Gastroesophageal sphincter (tissue), 4 donors: Measurements from ENCODE around the gene ZNF236. TPM values are rescaled to one million over a fixed set of nuclear protein-coding genes. Genes with fewer than 3 reads are reported as not detected.
A peak's percentile ranks its signal among the peaks of the same experiment; 100 is the strongest.
"Not testable (repeated sequence)": the region's sequence is repeated elsewhere in the genome, so short reads cannot be mapped to it uniquely, and the experiment has no call there.

ENCODE experiments used
- ATAC-seq: fragments of 150-250 bp; one replicate; pipeline ENCODE4 v1.9.1; 2016; ENCODE audit warnings: mild to moderate bottlenecking, moderate library complexity
- H3K27ac ChIP-seq, 4 donors: fragments of 200-600 bp; sonication (generic) in 3 of 4; 1 replicate in 3 of 4; 2 replicates in 1 of 4; pipeline ENCODE4 v1.5.1; 2016 to 2019
- H3K27me3 ChIP-seq: fragments of 200-600 bp; sonication (generic); one replicate; pipeline ENCODE4 v1.5.1; 2019
- H3K36me3 ChIP-seq, 2 donors: fragments of 200-600 bp; sonication (generic); one replicate each; pipeline ENCODE4 v1.5.1; 2019; ENCODE audit warnings: control low read depth in 1 of 2
- H3K4me1 ChIP-seq, 3 donors: fragments of 200-600 bp; sonication (generic); 1 replicate in 2 of 3; 2 replicates in 1 of 3; pipeline ENCODE4 v1.5.1; 2016 to 2019; ENCODE audit warnings: control low read depth in 2 of 3
- H3K4me3 ChIP-seq, 2 donors: fragments of 200-600 bp; sonication (generic); one replicate each; pipeline ENCODE4 v1.5.1; 2019; ENCODE audit warnings: mild to moderate bottlenecking in 1 of 2, moderate library complexity in 1 of 2
- H3K9me3 ChIP-seq, 3 donors: fragments of 200-600 bp; sonication (generic); one replicate each; pipeline ENCODE4 v1.5.1; 2017 to 2019; ENCODE audit warnings: control low read depth in 2 of 3
- CTCF ChIP-seq, 4 experiments: fragments of 200-600 bp in 2 of 4; fragments of 450-650 bp in 2 of 4; sonication (generic) in 1 of 4; IDR thresholded peaks; one replicate each; pipeline ENCODE4 v1.5.1; 2017 to 2019; ENCODE audit warnings: antibody characterized with exemption in 4 of 4, mild to moderate bottlenecking in 2 of 4, moderate library complexity in 2 of 4
- EP300 ChIP-seq: sonication (generic); formaldehyde crosslinking; IDR thresholded peaks from one replicate; pipeline ENCODE4 v1.6.1; 2017; ENCODE audit warnings: antibody characterized with exemption, mild to moderate bottlenecking
- POLR2A ChIP-seq, 2 donors: fragments of 450-650 bp; IDR thresholded peaks; one replicate each; pipeline ENCODE4 v1.6.1; 2017; ENCODE audit warnings: antibody characterized with exemption in 2 of 2, mild to moderate bottlenecking in 2 of 2, moderate library complexity in 1 of 2
- POLR2AphosphoS5 ChIP-seq: sonication (generic); formaldehyde crosslinking; IDR thresholded peaks from one replicate; pipeline ENCODE4 v1.6.1; 2017; ENCODE audit warnings: antibody characterized with exemption
- whole genome bisulfite sequencing, 2 donors: methylation state at CpG; one replicate each; pipeline ENCODE4 v1.1.5; 2018; ENCODE audit warnings: low coverage in 1 of 2; 5-methylcytosine and 5-hydroxymethylcytosine counted together
- total RNA-seq, 4 donors: library from RNA; depleted of rRNA; stranded (reverse); fragments of >200 nt; gene quantifications; one replicate each; pipeline ENCODE4 v1.1.0, GENCODE V29; 2016

ZNF236 gene
- total RNA-seq, 4 donors from 2014 or later = 8.5 to 26.8 (median 16.8) TPM

GRCh38 chr18:76988827-76989646 lies 166.7 kb downstream of the ZNF236 start:
- WGBS, 2 donors = 90% methylated on average over 13 to 16 of the region's 29 CpGs
- Histone ChIP-seq H3K4me1 (no peaks in the 10 kb centered on the region), H3K27ac (peak overlapping the region in 2 of 4 donors; percentile 35 to 56)

GRCh38 chr18:76989647-76990190 lies 167.4 kb downstream of the ZNF236 start:
- Histone ChIP-seq H3K4me1 (no peaks in the 10 kb centered on the region), H3K27me3 (no peaks in the 10 kb centered on the region), H3K9me3 (no peaks in the 10 kb centered on the region), H3K27ac (no peak overlapping the region), H3K4me3 (no peak overlapping the region), H3K36me3 (no peaks in the 10 kb centered on the region)
- 90% methylated on average over 10 to 22 of the region's 28 CpGs for WGBS, 2 donors
- ATAC-seq = no peak
- no peak for TF ChIP-seq POLR2A (IDR thresholded peaks at IDR 0.05)
- TF ChIP-seq EP300 = no peak
- no peak for TF ChIP-seq CTCF (IDR thresholded peaks at IDR 0.05)
- TF ChIP-seq POLR2AphosphoS5 = no peak

More at GRCh38 chr18:76988827-76989646, 166.7 kb downstream of the ZNF236 start:
- H3K9me3 ChIP-seq = no peaks in the 10 kb centered on the region
- H3K36me3 ChIP-seq = no peaks in the 10 kb centered on the region
- ATAC-seq = no peak
- H3K4me3 ChIP-seq = no peak overlapping the region
- TF ChIP-seq CTCF (IDR thresholded peaks at IDR 0.05) (no peak), POLR2A (IDR thresholded peaks at IDR 0.05) (no peak), EP300 (no peak), POLR2AphosphoS5 (no peak)
- no peaks in the 10 kb centered on the region for H3K27me3 ChIP-seq

GRCh38 chr18:76990343-76991020 lies 168.1 kb downstream of the ZNF236 start:
- WGBS, 2 donors = 80 to 93% methylated on average over 2 to 7 of the region's 8 CpGs
- not testable (repeated sequence) for H3K4me1 ChIP-seq, H3K27ac ChIP-seq, H3K36me3 ChIP-seq, H3K27me3 ChIP-seq, H3K9me3 ChIP-seq, ATAC-seq, H3K4me3 ChIP-seq

- Histone ChIP-seq H3K9me3 (peaks cover 0 to 4% (median 0%) of the 10 kb centered on the region in 3 donors), H3K4me1 (no peaks in the 10 kb centered on the region), H3K27ac (no peak overlapping the region), H3K4me3 (no peak overlapping the region), H3K27me3 (no peaks in the 10 kb centered on the region), H3K36me3 (no peaks in the 10 kb centered on the region)
- TF ChIP-seq CTCF (IDR thresholded peaks at IDR 0.05) = no peak
- TF ChIP-seq POLR2AphosphoS5 = no peak
- WGBS, 2 donors = 81 to 99% methylated on average over 9 to 19 of the region's 20 CpGs
- ATAC-seq = peak; percentile 17
Observed at GRCh38 chr18:76991021-76991688, 168.8 kb downstream of the ZNF236 start.
